Stimulated activated CD4-positive, alpha-beta T cell treated with anti-CD3 and anti-CD28 coated beads, Interleukin-2, amount 100 ng/mL, for 24 hours (primary cell): ENCODE measurements around the gene KIAA0232.
"Not testable (repeated sequence)": the region's sequence is repeated elsewhere in the genome, so short reads cannot be mapped to it uniquely, and the experiment has no call there.

Experiments used
- DNase-seq, 2 donors: peaks; one replicate each; pipeline ENCODE4 v3.0.0-alpha.2; 2020

Gene KIAA0232

GRCh38 chr4:6811165-6811564, 28.6 kb downstream of the KIAA0232 start:
- DNase-seq: no peak

- DNase-seq: no peak
These were observed 30.2 kb downstream of the KIAA0232 start for GRCh38 chr4:6812766-6813165.

- DNase-seq: no peak
These were observed 31.2 kb downstream of the KIAA0232 start for GRCh38 chr4:6813725-6814124.

GRCh38 chr4:6815029-6815836, 32.7 kb downstream of the KIAA0232 start:
- no peak for DNase-seq

- no peak for DNase-seq
These were observed 36.8 kb downstream of the KIAA0232 start for GRCh38 chr4:6819295-6819694.

- DNase-seq: no peak
These were observed 38.2 kb downstream of the KIAA0232 start for GRCh38 chr4:6820695-6821094.

GRCh38 chr4:6824071-6824470, 41.5 kb downstream of the KIAA0232 start:
- no peak for DNase-seq

GRCh38 chr4:6824772-6825402, 42.4 kb downstream of the KIAA0232 start:
- DNase-seq: no peak

- DNase-seq: no peak
These were observed 42.9 kb downstream of the KIAA0232 start for GRCh38 chr4:6825403-6825802.

GRCh38 chr4:6826781-6827508, 44.4 kb downstream of the KIAA0232 start:
- DNase-seq: no peak

- DNase-seq: no peak
These were observed 46.6 kb downstream of the KIAA0232 start for GRCh38 chr4:6829086-6829485.

- no peak for DNase-seq
These were observed 52.3 kb downstream of the KIAA0232 start for GRCh38 chr4:6834867-6835266.

- DNase-seq: not testable (repeated sequence)
These were observed 53.1 kb downstream of the KIAA0232 start for GRCh38 chr4:6835616-6836015.

- DNase-seq: not testable (repeated sequence)
These were observed 54.6 kb downstream of the KIAA0232 start for GRCh38 chr4:6837106-6837505.

- DNase-seq: no peak
These were observed 57.1 kb downstream of the KIAA0232 start for GRCh38 chr4:6839579-6839978.

- no peak for DNase-seq
These were observed 57.8 kb downstream of the KIAA0232 start for GRCh38 chr4:6840062-6840976.

GRCh38 chr4:6845027-6845426, 62.5 kb downstream of the KIAA0232 start:
- DNase-seq: no peak

GRCh38 chr4:6845574-6845973, 63.0 kb downstream of the KIAA0232 start:
- DNase-seq: no peak

GRCh38 chr4:6847178-6847577, 64.7 kb downstream of the KIAA0232 start:
- no peak for DNase-seq

- no peak for DNase-seq
These were observed 66.3 kb downstream of the KIAA0232 start for GRCh38 chr4:6848717-6849305.

GRCh38 chr4:6849691-6850090, 67.2 kb downstream of the KIAA0232 start:
- DNase-seq: no peak

GRCh38 chr4:6851431-6851830, 68.9 kb downstream of the KIAA0232 start:
- no peak for DNase-seq
